HUES48 (cell line): Measurements from ENCODE around the gene PPP1R12B.
"Not testable (repeated sequence)": the region's sequence is repeated elsewhere in the genome, so short reads cannot be mapped to it uniquely, and the experiment has no call there.

Source experiments
- H3K27ac ChIP-seq: one replicate; pipeline ENCODE4 v1.7.0; 2013; ENCODE audit warnings: low read depth, low read length, inconsistent platforms
- H3K27me3 ChIP-seq: 2 replicates; pipeline ENCODE4 v1.6.1; 2013; ENCODE audit warnings: mild to moderate bottlenecking, low read length; ENCODE audit not compliant: control insufficient read depth, insufficient read depth
- H3K36me3 ChIP-seq: 2 replicates; pipeline ENCODE4 v1.6.1; 2013; ENCODE audit warnings: low read length; ENCODE audit not compliant: control insufficient read depth, insufficient read depth
- H3K4me1 ChIP-seq: 2 replicates; pipeline ENCODE4 v1.6.1; 2013; ENCODE audit warnings: mild to moderate bottlenecking, low read length; ENCODE audit not compliant: control insufficient read depth, insufficient read depth
- H3K4me3 ChIP-seq: 2 replicates; pipeline ENCODE4 v1.5.1; 2013; ENCODE audit warnings: mild to moderate bottlenecking, low read depth, low read length
- H3K9ac ChIP-seq: 2 replicates; pipeline ENCODE4 v1.6.1; 2013; ENCODE audit warnings: mild to moderate bottlenecking, low read depth, low read length, moderate library complexity
- H3K9me3 ChIP-seq: 2 replicates; pipeline ENCODE4 v1.6.1; 2013; ENCODE audit warnings: low read length; ENCODE audit not compliant: control insufficient read depth, insufficient read depth

PPP1R12B gene

GRCh38 chr1:202422709-202423108 is 74.2 kb downstream of the PPP1R12B start:
- peaks cover 17% of the 10 kb centered on the region for H3K4me1 ChIP-seq
- H3K4me3 ChIP-seq, H3K9ac ChIP-seq, H3K27ac ChIP-seq, H3K9me3 ChIP-seq, H3K27me3 ChIP-seq, H3K36me3 ChIP-seq: not testable (repeated sequence)

- H3K9ac ChIP-seq, H3K9me3 ChIP-seq, H3K36me3 ChIP-seq, H3K27me3 ChIP-seq, H3K4me1 ChIP-seq, H3K27ac ChIP-seq, H3K4me3 ChIP-seq: not testable (repeated sequence)
These were observed 75.8 kb downstream of the PPP1R12B start for GRCh38 chr1:202424260-202424659.

GRCh38 chr1:202430111-202430510 is 81.6 kb downstream of the PPP1R12B start:
- H3K4me3 ChIP-seq, H3K9ac ChIP-seq, H3K27ac ChIP-seq, H3K27me3 ChIP-seq, H3K9me3 ChIP-seq, H3K4me1 ChIP-seq: not testable (repeated sequence)
- H3K36me3 ChIP-seq = peaks cover 22% of the 10 kb centered on the region; the same call in 1 of the 2 replicates

GRCh38 chr1:202432338-202432737 is 83.8 kb downstream of the PPP1R12B start:
- H3K4me3 ChIP-seq, H3K27ac ChIP-seq: not testable (repeated sequence)

GRCh38 chr1:202433155-202434043 is 84.9 kb downstream of the PPP1R12B start:
- H3K4me1 ChIP-seq = no peaks in the 10 kb centered on the region
- no peak overlapping the region for H3K9ac ChIP-seq
- H3K27ac ChIP-seq = no peak overlapping the region
- H3K4me3 ChIP-seq = no peak overlapping the region
- H3K36me3 ChIP-seq = peaks cover 31% of the 10 kb centered on the region
- no peaks in the 10 kb centered on the region for H3K27me3 ChIP-seq
- H3K9me3 ChIP-seq = no peaks in the 10 kb centered on the region

More at GRCh38 chr1:202432338-202432737, 83.8 kb downstream of the PPP1R12B start:
- not testable (repeated sequence) for H3K9ac ChIP-seq, H3K9me3 ChIP-seq, H3K27me3 ChIP-seq, H3K4me1 ChIP-seq
- H3K36me3 ChIP-seq = peaks cover 31% of the 10 kb centered on the region

- Histone ChIP-seq H3K9me3 (no peaks in the 10 kb centered on the region), H3K27me3 (no peaks in the 10 kb centered on the region), H3K36me3 (peaks cover 33% of the 10 kb centered on the region), H3K4me1 (no peaks in the 10 kb centered on the region), H3K27ac (no peak overlapping the region), H3K4me3 (no peak overlapping the region), H3K9ac (no peak overlapping the region)
These were observed 85.6 kb downstream of the PPP1R12B start for GRCh38 chr1:202434059-202434458.

- no peak overlapping the region for H3K27ac ChIP-seq
- no peak overlapping the region for H3K9ac ChIP-seq
- H3K27me3 ChIP-seq = no peaks in the 10 kb centered on the region
- H3K4me1 ChIP-seq = no peaks in the 10 kb centered on the region
- peaks cover 30% of the 10 kb centered on the region for H3K36me3 ChIP-seq
- no peaks in the 10 kb centered on the region for H3K9me3 ChIP-seq
- H3K4me3 ChIP-seq = no peak overlapping the region
These were observed 90.1 kb downstream of the PPP1R12B start for GRCh38 chr1:202438393-202439174.

- Histone ChIP-seq H3K36me3 (peaks cover 29% of the 10 kb centered on the region), H3K27ac (no peak overlapping the region), H3K4me1 (no peaks in the 10 kb centered on the region), H3K27me3 (no peaks in the 10 kb centered on the region), H3K9ac (no peak overlapping the region), H3K4me3 (no peak overlapping the region), H3K9me3 (no peaks in the 10 kb centered on the region)
These were observed 90.8 kb downstream of the PPP1R12B start for GRCh38 chr1:202439308-202439707.

- H3K9me3 ChIP-seq, H3K27me3 ChIP-seq, H3K4me1 ChIP-seq, H3K4me3 ChIP-seq, H3K27ac ChIP-seq, H3K9ac ChIP-seq: not testable (repeated sequence)
- H3K36me3 ChIP-seq = peaks cover 12% of the 10 kb centered on the region
These were observed 99.6 kb downstream of the PPP1R12B start for GRCh38 chr1:202448140-202448539.

GRCh38 chr1:202451641-202452040 is 103.1 kb downstream of the PPP1R12B start:
- not testable (repeated sequence) for H3K27ac ChIP-seq, H3K4me1 ChIP-seq, H3K27me3 ChIP-seq, H3K4me3 ChIP-seq, H3K9ac ChIP-seq, H3K36me3 ChIP-seq, H3K9me3 ChIP-seq

GRCh38 chr1:202452508-202452907 is 104.0 kb downstream of the PPP1R12B start:
- no peak overlapping the region for H3K4me3 ChIP-seq
- no peaks in the 10 kb centered on the region for H3K4me1 ChIP-seq
- H3K36me3 ChIP-seq = peaks cover 4% of the 10 kb centered on the region; the same call in 1 of the 2 replicates
- no peaks in the 10 kb centered on the region for H3K27me3 ChIP-seq
- H3K9ac ChIP-seq = no peak overlapping the region
- H3K9me3 ChIP-seq = no peaks in the 10 kb centered on the region
- H3K27ac ChIP-seq = no peak overlapping the region
